ENCODE results near the gene SUPT20H.
"Not testable (repeated sequence)": the region's sequence is repeated elsewhere in the genome, so short reads cannot be mapped to it uniquely, and the experiment has no call there.

Gene SUPT20H

GRCh38 chr13:37069597-37070103 lies 10.2 kb upstream of the SUPT20H start:
- no peak for DNase-seq (ENCODE audit: low spot score)

GRCh38 chr13:37068962-37069361 lies 9.5 kb upstream of the SUPT20H start:
- no peak for DNase-seq (ENCODE audit: low spot score)

GRCh38 chr13:37067874-37068273 lies 8.4 kb upstream of the SUPT20H start:
- no peak for DNase-seq (ENCODE audit: low spot score)

GRCh38 chr13:37065890-37066526 lies 6.5 kb upstream of the SUPT20H start:
- DNase-seq (ENCODE audit: low spot score), result no peak

- DNase-seq (ENCODE audit: low spot score), result no peak
Measured at GRCh38 chr13:37059848-37060192, 332 bp upstream of the SUPT20H start.

- not testable (repeated sequence) for DNase-seq (ENCODE audit: low spot score)
Measured at GRCh38 chr13:37056228-37056627, 3.3 kb downstream of the SUPT20H start.

- not testable (repeated sequence) for DNase-seq (ENCODE audit: low spot score)
Measured at GRCh38 chr13:37053111-37053510, 6.4 kb downstream of the SUPT20H start.

GRCh38 chr13:37049810-37050209 lies 9.7 kb downstream of the SUPT20H start:
- no peak for DNase-seq (ENCODE audit: low spot score)

GRCh38 chr13:37047846-37048245 lies 11.6 kb downstream of the SUPT20H start:
- no peak for DNase-seq (ENCODE audit: low spot score)

- DNase-seq (ENCODE audit: low spot score), result no peak
Measured at GRCh38 chr13:37047032-37047431, 12.5 kb downstream of the SUPT20H start.

- DNase-seq (ENCODE audit: low spot score), result no peak
Measured at GRCh38 chr13:37046062-37046461, 13.4 kb downstream of the SUPT20H start.

- no peak for DNase-seq (ENCODE audit: low spot score)
Measured at GRCh38 chr13:37040789-37041188, 18.7 kb downstream of the SUPT20H start.

- DNase-seq (ENCODE audit: low spot score), result no peak
Measured at GRCh38 chr13:37039896-37040295, 19.6 kb downstream of the SUPT20H start.

- no peak for DNase-seq (ENCODE audit: low spot score)
Measured at GRCh38 chr13:37037241-37037640, 22.2 kb downstream of the SUPT20H start.

- no peak for DNase-seq (ENCODE audit: low spot score)
Measured at GRCh38 chr13:37029617-37030016, 29.9 kb downstream of the SUPT20H start.

GRCh38 chr13:37027639-37028038 lies 31.8 kb downstream of the SUPT20H start:
- no peak for DNase-seq (ENCODE audit: low spot score)

- no peak for DNase-seq (ENCODE audit: low spot score)
Measured at GRCh38 chr13:37026771-37027170, 32.7 kb downstream of the SUPT20H start.

- no peak for DNase-seq (ENCODE audit: low spot score)
Measured at GRCh38 chr13:37023871-37024270, 35.6 kb downstream of the SUPT20H start.

GRCh38 chr13:37014609-37015008 lies 44.9 kb downstream of the SUPT20H start:
- no peak for DNase-seq (ENCODE audit: low spot score)

- DNase-seq (ENCODE audit: low spot score), result no peak
Measured at GRCh38 chr13:37011788-37012187, 47.7 kb downstream of the SUPT20H start.

- no peak for DNase-seq (ENCODE audit: low spot score)
Measured at GRCh38 chr13:37011002-37011401, 48.5 kb downstream of the SUPT20H start.

- DNase-seq (ENCODE audit: low spot score), result no peak
Measured at GRCh38 chr13:37010424-37010823, 49.1 kb downstream of the SUPT20H start.

GRCh38 chr13:37009692-37010091 lies 49.8 kb downstream of the SUPT20H start:
- no peak for DNase-seq (ENCODE audit: low spot score)

- no peak for DNase-seq (ENCODE audit: low spot score)
Measured at GRCh38 chr13:37001921-37002250, 57.6 kb downstream of the SUPT20H start.
